Sigmoid colon (tissue), 4 donors: Measurements from ENCODE around the gene TYSND1.

ENCODE experiments used
- EP300 ChIP-seq, 4 donors: sonication (generic); formaldehyde crosslinking; IDR thresholded peaks; one replicate each; pipeline ENCODE4 v1.6.1; 2017; ENCODE audit warnings: antibody characterized with exemption in 4 of 4
- TF ChIP-seq, protein P1 (sequence below), 4 experiments: fragments of 450-650 bp in 3 of 4; fragments of 200-600 bp in 1 of 4; IDR thresholded peaks; one replicate each; pipeline ENCODE4 v1.5.1; 2016 to 2019; ENCODE audit warnings: antibody characterized with exemption in 4 of 4, mild to moderate bottlenecking in 3 of 4, moderate library complexity in 2 of 4

DNA sequence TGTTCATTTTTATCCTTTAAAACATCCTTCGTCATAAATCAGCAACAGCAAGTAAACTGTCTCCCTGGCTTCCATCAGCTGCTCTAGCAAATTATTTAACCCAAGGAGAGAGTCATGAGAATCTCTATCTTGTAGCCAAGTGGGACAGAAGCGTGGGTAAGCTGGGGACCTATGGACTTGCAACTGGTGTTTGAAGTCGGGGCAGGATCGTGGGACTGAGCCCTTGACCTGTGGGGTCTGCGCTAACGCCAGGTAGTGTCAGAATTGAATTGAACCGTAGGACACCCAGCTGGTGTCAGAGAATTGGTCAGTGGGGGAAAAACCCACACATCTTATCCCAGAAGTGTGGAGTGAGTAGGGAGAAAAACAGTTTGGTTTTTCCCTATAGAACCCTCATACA lies 27.3 kb downstream of the TYSND1 start:
- TF ChIP-seq EP300 (IDR thresholded peaks at IDR 0.05) = no peak
- TF ChIP-seq, protein P1, sequence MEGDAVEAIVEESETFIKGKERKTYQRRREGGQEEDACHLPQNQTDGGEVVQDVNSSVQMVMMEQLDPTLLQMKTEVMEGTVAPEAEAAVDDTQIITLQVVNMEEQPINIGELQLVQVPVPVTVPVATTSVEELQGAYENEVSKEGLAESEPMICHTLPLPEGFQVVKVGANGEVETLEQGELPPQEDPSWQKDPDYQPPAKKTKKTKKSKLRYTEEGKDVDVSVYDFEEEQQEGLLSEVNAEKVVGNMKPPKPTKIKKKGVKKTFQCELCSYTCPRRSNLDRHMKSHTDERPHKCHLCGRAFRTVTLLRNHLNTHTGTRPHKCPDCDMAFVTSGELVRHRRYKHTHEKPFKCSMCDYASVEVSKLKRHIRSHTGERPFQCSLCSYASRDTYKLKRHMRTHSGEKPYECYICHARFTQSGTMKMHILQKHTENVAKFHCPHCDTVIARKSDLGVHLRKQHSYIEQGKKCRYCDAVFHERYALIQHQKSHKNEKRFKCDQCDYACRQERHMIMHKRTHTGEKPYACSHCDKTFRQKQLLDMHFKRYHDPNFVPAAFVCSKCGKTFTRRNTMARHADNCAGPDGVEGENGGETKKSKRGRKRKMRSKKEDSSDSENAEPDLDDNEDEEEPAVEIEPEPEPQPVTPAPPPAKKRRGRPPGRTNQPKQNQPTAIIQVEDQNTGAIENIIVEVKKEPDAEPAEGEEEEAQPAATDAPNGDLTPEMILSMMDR (IDR thresholded peaks at IDR 0.05) = no peak
